Stimulated activated CD4-positive, alpha-beta T cell treated with anti-CD3 and anti-CD28 coated beads, Interleukin-15, amount 100 ng/mL, for 1 hour (primary cell): ENCODE measurements around the gene KLHL3.

Experiments
- DNase-seq, 2 donors: peaks; one replicate each; pipeline ENCODE4 v3.0.0-alpha.2; 2020; ENCODE audit warnings: low read depth in 1 of 2, low spot score in 1 of 2

The KLHL3 gene

GRCh38 chr5:137584262-137584661, 151.6 kb downstream of the KLHL3 start:
- DNase-seq = no peak

GRCh38 chr5:137583129-137583528, 152.8 kb downstream of the KLHL3 start:
- no peak for DNase-seq

- DNase-seq = no peak
Observed at GRCh38 chr5:137582218-137582617, 153.7 kb downstream of the KLHL3 start.

GRCh38 chr5:137581776-137582175, 154.1 kb downstream of the KLHL3 start:
- DNase-seq = no peak

- DNase-seq = no peak
Observed at GRCh38 chr5:137580030-137580429, 155.9 kb downstream of the KLHL3 start.

- no peak for DNase-seq
Observed at GRCh38 chr5:137575847-137576246, 160.0 kb downstream of the KLHL3 start.

GRCh38 chr5:137575211-137575610, 160.7 kb downstream of the KLHL3 start:
- no peak for DNase-seq

GRCh38 chr5:137573376-137573775, 162.5 kb downstream of the KLHL3 start:
- DNase-seq = no peak

GRCh38 chr5:137572042-137572695, 163.7 kb downstream of the KLHL3 start:
- DNase-seq = no peak

- DNase-seq = no peak
Observed at GRCh38 chr5:137570070-137570469, 165.8 kb downstream of the KLHL3 start.
